ENCODE data around the gene GFI1. TPM values are rescaled to one million over a fixed set of nuclear protein-coding genes. Genes with fewer than 3 reads are reported as not detected.

GFI1 gene
- polyA plus RNA-seq, 1 of the 3 experiments (the other 2 are of a cell fraction), result 0.18 TPM

DNA sequence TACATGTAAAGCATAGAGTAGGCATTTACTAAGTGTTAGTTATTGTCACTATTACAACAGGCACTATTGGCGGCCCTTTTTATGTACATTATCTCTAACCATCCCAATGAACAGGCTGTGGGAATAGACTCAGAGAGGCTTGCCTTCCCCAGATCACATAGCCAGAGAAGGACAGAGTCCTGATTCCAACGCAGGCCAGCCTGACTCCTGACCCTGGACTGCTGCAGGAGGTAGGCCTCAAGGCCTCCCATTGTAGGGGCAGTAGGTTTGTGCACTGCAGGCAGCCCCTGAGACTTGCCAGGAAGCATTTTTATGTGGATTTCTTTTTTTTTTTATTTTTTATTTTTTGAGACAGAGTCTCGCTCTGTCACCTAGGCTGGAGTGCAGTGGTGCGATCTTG lies 6.4 kb upstream of the GFI1 start (continued):
- TF ChIP-seq, protein P1, sequence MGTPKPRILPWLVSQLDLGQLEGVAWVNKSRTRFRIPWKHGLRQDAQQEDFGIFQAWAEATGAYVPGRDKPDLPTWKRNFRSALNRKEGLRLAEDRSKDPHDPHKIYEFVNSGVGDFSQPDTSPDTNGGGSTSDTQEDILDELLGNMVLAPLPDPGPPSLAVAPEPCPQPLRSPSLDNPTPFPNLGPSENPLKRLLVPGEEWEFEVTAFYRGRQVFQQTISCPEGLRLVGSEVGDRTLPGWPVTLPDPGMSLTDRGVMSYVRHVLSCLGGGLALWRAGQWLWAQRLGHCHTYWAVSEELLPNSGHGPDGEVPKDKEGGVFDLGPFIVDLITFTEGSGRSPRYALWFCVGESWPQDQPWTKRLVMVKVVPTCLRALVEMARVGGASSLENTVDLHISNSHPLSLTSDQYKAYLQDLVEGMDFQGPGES (IDR thresholded peaks at IDR 0.05; ENCODE audit: low read depth, low read length), result no peak
- TF ChIP-seq RAD21 (IDR thresholded peaks at IDR 0.05; ENCODE audit: low read length), result no peak
- no peak for TF ChIP-seq GABPA (IDR thresholded peaks at IDR 0.05; ENCODE audit: low read depth)
- TF ChIP-seq GATA2 (CRISPR knock-in tag; IDR thresholded peaks at IDR 0.05), result no peak
- TF ChIP-seq NRF1 (IDR thresholded peaks at IDR 0.05; ENCODE audit: low read depth, low read length), result no peak
- no peak for TF ChIP-seq RFX5 (IDR thresholded peaks at IDR 0.05; ENCODE audit: low read length)
- TF ChIP-seq, protein P2, sequence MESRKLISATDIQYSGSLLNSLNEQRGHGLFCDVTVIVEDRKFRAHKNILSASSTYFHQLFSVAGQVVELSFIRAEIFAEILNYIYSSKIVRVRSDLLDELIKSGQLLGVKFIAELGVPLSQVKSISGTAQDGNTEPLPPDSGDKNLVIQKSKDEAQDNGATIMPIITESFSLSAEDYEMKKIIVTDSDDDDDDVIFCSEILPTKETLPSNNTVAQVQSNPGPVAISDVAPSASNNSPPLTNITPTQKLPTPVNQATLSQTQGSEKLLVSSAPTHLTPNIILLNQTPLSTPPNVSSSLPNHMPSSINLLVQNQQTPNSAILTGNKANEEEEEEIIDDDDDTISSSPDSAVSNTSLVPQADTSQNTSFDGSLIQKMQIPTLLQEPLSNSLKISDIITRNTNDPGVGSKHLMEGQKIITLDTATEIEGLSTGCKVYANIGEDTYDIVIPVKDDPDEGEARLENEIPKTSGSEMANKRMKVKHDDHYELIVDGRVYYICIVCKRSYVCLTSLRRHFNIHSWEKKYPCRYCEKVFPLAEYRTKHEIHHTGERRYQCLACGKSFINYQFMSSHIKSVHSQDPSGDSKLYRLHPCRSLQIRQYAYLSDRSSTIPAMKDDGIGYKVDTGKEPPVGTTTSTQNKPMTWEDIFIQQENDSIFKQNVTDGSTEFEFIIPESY (IDR thresholded peaks at IDR 0.05; ENCODE audit: borderline replicate concordance, low read depth), result no peak

DNA sequence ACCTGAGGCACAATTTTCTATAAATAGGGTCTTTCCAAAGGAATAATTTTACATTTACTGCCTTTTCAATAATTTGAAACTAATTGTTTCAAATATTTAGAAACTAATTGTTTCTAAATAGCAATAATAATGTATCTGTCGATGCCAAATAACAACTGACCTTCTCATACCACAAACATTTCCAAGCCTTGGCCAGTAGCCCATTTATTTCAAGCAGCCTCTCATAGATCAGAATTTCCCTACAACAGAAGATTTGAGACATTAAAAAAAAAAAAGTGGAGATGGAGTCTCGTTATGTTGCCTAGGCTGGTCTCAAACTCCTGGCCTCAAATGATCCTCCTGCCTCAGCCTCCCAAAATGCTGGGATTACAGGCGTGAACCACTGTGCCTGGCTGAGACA lies 2.1 kb upstream of the GFI1 start:
- Histone ChIP-seq H3K36me3 (replicated peaks in 1 of 2; ENCODE audit: control insufficient read depth in 1 of 2, insufficient read depth in 2 of 2, low read length in 1 of 2) (no peaks in the 10 kb centered on the region), H3K4me1 (ENCODE audit: control insufficient read depth in 1 of 2, insufficient read depth in 2 of 2, low read depth in 1 of 2, low read length in 1 of 2) (peaks cover 0 to 8% of the 10 kb centered on the region in 2 experiments; a peak in 1 of 4 replicates), H3K27ac (ENCODE audit: low read depth in 2 of 2, low read length in 1 of 2) (no peak overlapping the region), H3K9ac (no peak overlapping the region), H4K20me1 (ENCODE audit: insufficient read depth) (0 out of 2 replicates have a peak, but pooled peaks cover 6% of the 10 kb centered on the region), H3K4me3 (ENCODE audit: low read depth in 2 of 2, low read length in 1 of 2) (no peak overlapping the region), H3K27me3 (ENCODE audit: insufficient read depth) (peaks cover 54% of the 10 kb centered on the region), H3K9me3 (no peaks in the 10 kb centered on the region), H3K4me2 (no peak overlapping the region), H3F3A (replicated peaks; ENCODE audit: insufficient read depth) (peaks cover 7% of the 10 kb centered on the region), H2AFZ (ENCODE audit: low read depth) (no peak overlapping the region), H3K9me2 (no peaks in the 10 kb centered on the region), H3K79me2 (ENCODE audit: insufficient read depth) (no peaks in the 10 kb centered on the region)
- WGBS (ENCODE audit: low lambda C conversion rate), result 12% methylated on average over 3 of the region's 3 CpGs
- ChIA-PET CTCF (interaction anchor here (0.6 to 0.7 kb wide), 2 partner anchors 9 to 135 kb away, joined by 3 read pairs; no protein-coding TSS in a partner anchor), POLR2A (no interaction called here)
- no peak for DNase-seq
- TF ChIP-seq EP300 (IDR thresholded peaks at IDR 0.05; ENCODE audit: borderline replicate concordance in 1 of 2, low read depth in 1 of 2, low read length in 1 of 2), result no peak
- TF ChIP-seq, protein P3, sequence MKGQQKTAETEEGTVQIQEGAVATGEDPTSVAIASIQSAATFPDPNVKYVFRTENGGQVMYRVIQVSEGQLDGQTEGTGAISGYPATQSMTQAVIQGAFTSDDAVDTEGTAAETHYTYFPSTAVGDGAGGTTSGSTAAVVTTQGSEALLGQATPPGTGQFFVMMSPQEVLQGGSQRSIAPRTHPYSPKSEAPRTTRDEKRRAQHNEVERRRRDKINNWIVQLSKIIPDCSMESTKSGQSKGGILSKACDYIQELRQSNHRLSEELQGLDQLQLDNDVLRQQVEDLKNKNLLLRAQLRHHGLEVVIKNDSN (IDR thresholded peaks at IDR 0.05; ENCODE audit: borderline replicate concordance, low read depth), result no peak
- TF ChIP-seq, protein P2 (IDR thresholded peaks at IDR 0.05; ENCODE audit: borderline replicate concordance, low read depth), result no peak
- TF ChIP-seq FOSL2 (IDR thresholded peaks at IDR 0.05; ENCODE audit: borderline replicate concordance, low read depth), result no peak
- TF ChIP-seq MXI1 (IDR thresholded peaks at IDR 0.05; ENCODE audit: low read depth, low read length), result no peak
- TF ChIP-seq, protein P4, sequence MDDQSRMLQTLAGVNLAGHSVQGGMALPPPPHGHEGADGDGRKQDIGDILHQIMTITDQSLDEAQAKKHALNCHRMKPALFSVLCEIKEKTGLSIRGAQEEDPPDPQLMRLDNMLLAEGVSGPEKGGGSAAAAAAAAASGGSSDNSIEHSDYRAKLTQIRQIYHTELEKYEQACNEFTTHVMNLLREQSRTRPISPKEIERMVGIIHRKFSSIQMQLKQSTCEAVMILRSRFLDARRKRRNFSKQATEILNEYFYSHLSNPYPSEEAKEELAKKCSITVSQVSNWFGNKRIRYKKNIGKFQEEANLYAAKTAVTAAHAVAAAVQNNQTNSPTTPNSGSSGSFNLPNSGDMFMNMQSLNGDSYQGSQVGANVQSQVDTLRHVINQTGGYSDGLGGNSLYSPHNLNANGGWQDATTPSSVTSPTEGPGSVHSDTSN (IDR thresholded peaks at IDR 0.05), result no peak
